ACHN (cell line): ENCODE data around the gene ABHD11.
"Not testable (repeated sequence)": the region's sequence is repeated elsewhere in the genome, so short reads cannot be mapped to it uniquely, and the experiment has no call there.

Experiments used
- DNase-seq: peaks from one replicate; pipeline ENCODE4 v3.0.0-alpha.2; 2015
- in situ Hi-C: cut with HindIII; loops from 2 replicates; pipeline ENCODE4 v1.10.0; 2017; ENCODE audit warnings: low sequenced_read_pairs, low pct_ligation_motif_present, low pct_unique_long_range_greater_than_20kb

Gene ABHD11

GRCh38 chr7:73723813-73724212 lies 14.8 kb downstream of the ABHD11 start:
- DNase-seq: no peak
- in situ Hi-C loops: no loop called here

- in situ Hi-C loops: no loop called here
- DNase-seq: no peak
Observed at GRCh38 chr7:73722785-73723184, 15.8 kb downstream of the ABHD11 start.

DNA sequence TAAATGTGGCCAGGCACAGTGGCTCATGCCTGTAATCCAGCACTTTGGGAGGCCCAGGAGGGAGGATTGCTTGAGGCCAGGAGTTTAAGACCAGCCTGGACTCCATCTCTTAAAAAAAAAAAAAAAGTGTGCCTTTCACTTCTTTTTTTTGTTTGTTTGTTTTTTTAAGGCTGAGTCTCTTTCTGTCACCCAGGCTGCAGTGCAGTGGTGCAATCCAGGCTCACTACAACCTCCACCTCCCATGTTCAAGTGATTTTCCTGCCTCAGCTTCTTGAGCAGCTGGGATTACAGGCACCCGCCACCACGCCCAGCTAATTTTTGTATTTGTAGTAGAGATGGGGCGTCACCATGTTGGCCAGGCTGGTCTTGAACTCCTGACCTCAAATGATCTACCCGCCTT lies 16.4 kb downstream of the ABHD11 start:
- in situ Hi-C loops, DNase-seq: not testable (repeated sequence)

- in situ Hi-C loops: no loop called here
- peak; percentile 42 for DNase-seq
Observed at GRCh38 chr7:73721377-73721817, 17.2 kb downstream of the ABHD11 start.

DNA sequence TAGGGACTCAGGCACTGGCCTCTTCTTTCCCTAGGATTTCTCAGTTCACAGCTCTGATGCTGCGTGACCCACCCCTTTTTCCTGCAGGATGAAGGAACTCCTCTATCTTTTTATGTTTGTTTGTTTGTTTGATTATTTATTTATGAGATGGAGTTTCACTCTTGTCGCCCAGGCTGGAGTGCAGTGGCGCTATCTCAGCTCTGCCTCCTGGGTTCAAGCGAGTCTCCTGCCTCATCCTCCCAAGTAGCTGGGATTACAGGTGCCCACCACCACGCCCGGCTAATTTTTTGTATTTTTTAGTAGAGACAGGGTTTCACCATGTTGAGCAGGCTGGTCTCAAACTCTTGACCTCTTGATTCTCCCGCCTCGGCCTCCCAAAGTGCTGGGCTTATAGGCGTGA lies 18.2 kb downstream of the ABHD11 start:
- in situ Hi-C loops, DNase-seq: not testable (repeated sequence)

DNA sequence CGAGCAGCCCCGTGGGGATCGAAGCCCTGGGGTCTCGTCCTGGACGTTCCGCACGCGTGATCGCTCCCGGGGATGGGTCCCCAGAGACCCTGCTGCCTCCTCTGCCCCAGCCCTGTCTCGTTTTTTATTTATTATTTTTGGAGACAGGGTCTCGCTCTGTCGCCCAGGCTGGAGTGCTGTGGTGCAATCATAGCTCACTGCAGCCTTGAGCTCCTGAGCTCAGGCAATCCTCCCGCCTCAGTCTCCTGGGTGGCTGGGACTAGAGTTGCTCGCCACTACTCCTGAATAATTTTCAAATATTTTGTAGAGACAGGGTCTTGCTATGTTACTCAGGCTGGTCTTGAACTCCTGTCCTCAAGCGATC lies 18.8 kb downstream of the ABHD11 start:
- in situ Hi-C loops: no loop called here

GRCh38 chr7:73718905-73719805 lies 19.4 kb downstream of the ABHD11 start, which contains the start of gene STX1A:
STX1A (minus strand) TSS chr7:73719669; CDS start chr7:73719631, 38 bp downstream.
- peak; percentile 85 for DNase-seq
- in situ Hi-C loops: no loop called here

More for the DNA sequence above, 18.8 kb downstream of the ABHD11 start:
- no peak for DNase-seq

DNA sequence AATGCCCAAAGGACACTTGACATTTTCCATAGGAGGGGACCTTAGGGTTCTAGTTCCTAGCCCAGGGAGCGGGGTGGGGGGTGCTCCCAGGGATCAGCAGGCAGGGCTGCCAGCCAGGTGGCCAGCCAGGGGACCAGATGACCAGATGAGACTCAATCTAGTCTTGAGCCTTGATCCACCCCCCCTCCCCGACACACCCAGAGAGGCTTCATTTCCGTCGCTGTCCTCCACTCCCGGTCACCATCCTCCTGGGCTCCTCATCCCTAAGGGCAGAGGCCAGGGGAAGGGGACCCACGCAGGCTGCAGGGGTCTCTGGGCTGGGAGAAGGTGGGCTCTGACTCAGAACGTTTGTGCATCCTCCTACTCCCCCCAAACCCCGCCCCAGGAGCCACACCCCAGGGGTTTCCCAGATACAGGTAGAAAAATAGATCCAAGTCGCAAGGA lies 20.1 kb downstream of the ABHD11 start:
- in situ Hi-C loops: no loop called here
- DNase-seq: no peak

DNA sequence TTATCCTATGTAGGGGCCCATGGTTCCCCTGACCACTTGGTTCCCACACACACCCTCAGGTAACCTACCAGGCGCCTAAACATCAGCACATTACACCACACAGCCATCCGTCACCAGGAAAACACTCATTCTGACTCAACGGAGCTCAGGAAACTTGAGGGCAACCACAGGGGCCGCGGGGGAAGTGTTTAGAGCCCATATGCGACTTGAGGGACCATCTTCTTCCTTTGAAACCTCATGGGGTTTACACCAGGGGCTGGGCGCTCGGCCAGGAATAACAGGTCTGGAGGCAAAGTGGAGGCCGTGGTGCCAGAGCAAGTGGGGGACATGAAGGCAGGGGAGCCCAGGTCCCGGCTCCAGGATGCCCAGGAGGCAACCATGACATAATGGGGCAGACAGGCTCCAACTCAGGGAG lies 20.6 kb downstream of the ABHD11 start:
- peak; percentile 88 for DNase-seq
- in situ Hi-C loops: no loop called here

DNA sequence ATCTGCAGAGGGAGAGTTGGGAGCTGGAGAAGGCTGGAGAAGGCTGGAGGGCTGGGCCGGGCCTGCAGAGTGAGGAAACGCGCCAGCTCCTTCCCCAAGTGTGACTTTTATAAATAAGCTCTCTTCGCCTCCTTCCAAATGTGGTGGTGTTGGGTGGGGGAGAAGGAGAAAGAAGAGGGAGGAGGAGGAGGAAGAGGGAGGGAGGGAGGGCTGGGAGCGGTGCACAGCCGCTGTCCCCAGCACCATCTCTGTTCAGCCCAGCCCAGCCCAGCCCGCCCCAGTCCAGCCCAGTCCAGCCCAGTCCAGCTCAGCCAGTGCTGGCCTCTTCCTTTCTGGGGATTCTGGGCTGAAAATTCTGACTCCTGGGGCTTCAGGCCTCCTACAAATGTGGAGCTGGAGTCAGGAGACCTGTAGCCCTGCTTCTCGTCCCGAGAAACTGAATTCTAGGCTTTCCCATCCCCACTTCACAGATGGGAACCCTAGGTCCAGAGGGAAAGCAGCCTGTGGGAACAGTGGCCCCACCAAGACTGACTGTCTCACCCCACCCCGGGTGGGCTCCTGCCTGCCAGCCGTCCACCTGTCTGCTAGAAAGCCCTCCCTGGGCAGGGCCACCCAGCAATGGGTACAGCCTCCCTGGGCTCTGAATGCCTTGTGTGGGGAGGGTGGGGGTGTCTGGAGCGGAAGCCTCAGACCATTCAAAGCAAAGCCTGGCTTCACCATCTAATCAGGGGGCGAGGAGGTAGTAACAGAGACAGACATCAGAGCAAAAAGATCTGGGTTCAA lies 21.4 kb downstream of the ABHD11 start:
- no peak for DNase-seq
- in situ Hi-C loops: no loop called here

GRCh38 chr7:73716318-73716890 lies 22.2 kb downstream of the ABHD11 start:
- in situ Hi-C loops: no loop called here
- no peak for DNase-seq

- peak; percentile 95 for DNase-seq
- in situ Hi-C loops: no loop called here
Observed at GRCh38 chr7:73715648-73716317, 22.8 kb downstream of the ABHD11 start.

GRCh38 chr7:73713319-73713718 lies 25.3 kb downstream of the ABHD11 start:
- DNase-seq, in situ Hi-C loops: not testable (repeated sequence)

GRCh38 chr7:73712773-73713172 lies 25.8 kb downstream of the ABHD11 start:
- DNase-seq: no peak

DNA sequence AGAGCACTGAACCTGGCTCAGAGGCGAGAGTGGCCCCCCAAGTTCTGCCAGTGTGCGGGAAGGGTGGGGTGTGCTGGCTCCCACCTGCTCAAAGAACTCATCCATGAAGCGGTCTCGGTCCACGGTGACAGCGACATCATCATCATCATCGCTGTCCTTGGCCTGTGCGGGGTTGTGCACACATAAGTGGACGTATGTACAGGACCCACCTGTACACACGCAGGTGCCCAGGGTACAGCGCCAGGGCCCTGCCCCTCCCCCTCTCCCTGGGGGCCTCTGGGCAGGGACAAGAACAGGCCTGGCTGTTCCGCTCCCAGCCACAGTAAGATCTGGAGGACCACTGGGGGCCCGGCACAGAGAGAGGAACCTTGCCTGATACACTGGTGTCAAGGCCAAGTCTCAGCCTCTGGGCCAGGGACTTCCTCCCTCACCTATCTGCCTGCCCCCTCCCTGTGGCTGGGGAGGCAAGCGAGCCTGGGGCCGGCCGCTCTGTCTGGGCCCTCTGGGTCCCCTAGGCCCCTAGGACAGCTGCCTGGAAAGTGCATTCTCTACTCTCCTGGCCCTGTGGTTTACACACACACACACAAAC lies 29.5 kb downstream of the ABHD11 start:
- in situ Hi-C loops: no loop called here

More at GRCh38 chr7:73712773-73713172, 25.8 kb downstream of the ABHD11 start:
- in situ Hi-C loops: no loop called here

GRCh38 chr7:73707045-73707631 lies 31.5 kb downstream of the ABHD11 start:
- peak; percentile 88 for DNase-seq
- in situ Hi-C loops: no loop called here

More for the DNA sequence above, 29.5 kb downstream of the ABHD11 start:
- DNase-seq: no peak

GRCh38 chr7:73706126-73707044 lies 32.2 kb downstream of the ABHD11 start:
- DNase-seq: peak; percentile 39
- in situ Hi-C loops: no loop called here
